A673 (cell line): ENCODE data around the gene DUSP14.

Experiments
- CTCF ChIP-seq: fragments of 300-800, 200-600 bp; sonication (generic); conservative IDR thresholded peaks from 2 replicates; pipeline ENCODE4 v1.5.1; 2017; ENCODE audit warnings: low read depth, mild to moderate bottlenecking, antibody characterized with exemption, low read length, moderate library complexity, mixed read lengths
- EZH2 ChIP-seq: fragments of 200-600 bp; sonication (generic); IDR thresholded peaks from 2 replicates; pipeline ENCODE4 v1.6.1; 2017; ENCODE audit warnings: borderline replicate concordance, low read depth, mild to moderate bottlenecking, mixed read lengths, antibody characterized with exemption, low read length; ENCODE audit not compliant: poor library complexity, severe bottlenecking

GRCh38 chr17:37530420-37530819 lies 40.7 kb downstream of the DUSP14 start:
- TF ChIP-seq CTCF: no peak
- no peak for TF ChIP-seq EZH2
